Hepatocyte (in vitro differentiated cells): ENCODE measurements around the gene C1QTNF9B.

Experiments
- CTCF ChIP-seq: fragments of 200-600 bp; sonication (generic); IDR thresholded peaks from 2 replicates; pipeline ENCODE4 v1.5.1; 2016; ENCODE audit warnings: antibody characterized with exemption, mild to moderate bottlenecking; ENCODE audit not compliant: poor library complexity
- EZH2 ChIP-seq: fragments of 200-600 bp; sonication (generic); IDR thresholded peaks from 2 replicates; pipeline ENCODE4 v1.6.1; 2016; ENCODE audit warnings: antibody characterized with exemption, mild to moderate bottlenecking, borderline replicate concordance

- TF ChIP-seq CTCF = no peak
- TF ChIP-seq EZH2 = no peak
Observed at GRCh38 chr13:23901365-23901764, 4.1 kb upstream of the C1QTNF9B start.
